Thymus (tissue), 14 donors: ENCODE results near the gene HEPACAM. TPM values are rescaled to one million over a fixed set of nuclear protein-coding genes. Genes with fewer than 3 reads are reported as not detected.

ENCODE experiments used
- DNase-seq, 9 donors: peaks; one replicate each; pipeline ENCODE4 v3.0.0-alpha.2; 2013; ENCODE audit warnings: low spot score in 9 of 9, low read depth in 6 of 9, missing footprints in 1 of 9
- H3K27ac ChIP-seq, 2 donors: one replicate each; pipeline ENCODE4 v1.5.1; 2013; ENCODE audit warnings: control low read depth in 1 of 2, low read depth in 1 of 2, low read length in 1 of 2, mild to moderate bottlenecking in 1 of 2, moderate library complexity in 1 of 2
- H3K27me3 ChIP-seq, 2 donors: one replicate each; pipeline ENCODE4 v1.5.1; 2013; ENCODE audit warnings: low read length in 1 of 2; ENCODE audit not compliant: control insufficient read depth in 2 of 2, insufficient read depth in 1 of 2
- H3K36me3 ChIP-seq, 2 donors: one replicate each; pipeline ENCODE4 v1.5.1; 2013; ENCODE audit warnings: low read length in 1 of 2, mild to moderate bottlenecking in 1 of 2, moderate library complexity in 1 of 2; ENCODE audit not compliant: control insufficient read depth in 2 of 2, insufficient read depth in 2 of 2
- H3K4me1 ChIP-seq, 2 donors: one replicate each; pipeline ENCODE4 v1.5.1; 2013; ENCODE audit warnings: low read length in 2 of 2; ENCODE audit not compliant: control insufficient read depth in 2 of 2, insufficient read depth in 2 of 2
- H3K4me3 ChIP-seq, 2 donors: one replicate each; pipeline ENCODE4 v1.5.1; 2013; ENCODE audit warnings: low read length in 2 of 2, control low read depth in 1 of 2, mild to moderate bottlenecking in 1 of 2
- H3K9me3 ChIP-seq, 2 donors: one replicate each; pipeline ENCODE4 v1.5.1; 2013; ENCODE audit warnings: low read length in 1 of 2, mild to moderate bottlenecking in 1 of 2; ENCODE audit not compliant: control insufficient read depth in 2 of 2, insufficient read depth in 1 of 2
- WGBS: extraction: QIAGEN DNeasy Blood & Tissue Kit; methylation state at CpG from one replicate; pipeline ENCODE4 v1.1.7; 2013; 5-methylcytosine and 5-hydroxymethylcytosine counted together
- long read RNA-seq, 10 donors: transcript quantifications; one replicate each; lab custom pipeline, GENCODE V29; 2026
- polyA plus RNA-seq: library from polyadenylated mRNA; stranded (reverse); fragments of 200-250 nt; gene quantifications from one replicate; pipeline ENCODE4 v1.2.3, GENCODE V29; 2013
- total RNA-seq: library from RNA; stranded (reverse); fragments of 120-200 nt; gene quantifications from one replicate; pipeline ENCODE4 v1.2.4, GENCODE V29; 2013
- donor health status: healthy.

Gene HEPACAM, protein sequence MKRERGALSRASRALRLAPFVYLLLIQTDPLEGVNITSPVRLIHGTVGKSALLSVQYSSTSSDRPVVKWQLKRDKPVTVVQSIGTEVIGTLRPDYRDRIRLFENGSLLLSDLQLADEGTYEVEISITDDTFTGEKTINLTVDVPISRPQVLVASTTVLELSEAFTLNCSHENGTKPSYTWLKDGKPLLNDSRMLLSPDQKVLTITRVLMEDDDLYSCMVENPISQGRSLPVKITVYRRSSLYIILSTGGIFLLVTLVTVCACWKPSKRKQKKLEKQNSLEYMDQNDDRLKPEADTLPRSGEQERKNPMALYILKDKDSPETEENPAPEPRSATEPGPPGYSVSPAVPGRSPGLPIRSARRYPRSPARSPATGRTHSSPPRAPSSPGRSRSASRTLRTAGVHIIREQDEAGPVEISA
- total RNA-seq (under 0.01 TPM), polyA plus RNA-seq (0.14 TPM)
- long read RNA-seq, donor 1 = 0 reads
- long read RNA-seq, donor 2 = 0 reads
- long read RNA-seq, donor 3 = 0 reads
- long read RNA-seq, donor 4 = 0 reads
- long read RNA-seq, donor 5 = 0 reads
- long read RNA-seq, donor 6 = 0 reads
- long read RNA-seq, donor 7 = 0 reads
- long read RNA-seq, donor 8 = 0 reads
- long read RNA-seq, donor 9 = 0 reads
- long read RNA-seq, donor 10 = 0 reads

DNA sequence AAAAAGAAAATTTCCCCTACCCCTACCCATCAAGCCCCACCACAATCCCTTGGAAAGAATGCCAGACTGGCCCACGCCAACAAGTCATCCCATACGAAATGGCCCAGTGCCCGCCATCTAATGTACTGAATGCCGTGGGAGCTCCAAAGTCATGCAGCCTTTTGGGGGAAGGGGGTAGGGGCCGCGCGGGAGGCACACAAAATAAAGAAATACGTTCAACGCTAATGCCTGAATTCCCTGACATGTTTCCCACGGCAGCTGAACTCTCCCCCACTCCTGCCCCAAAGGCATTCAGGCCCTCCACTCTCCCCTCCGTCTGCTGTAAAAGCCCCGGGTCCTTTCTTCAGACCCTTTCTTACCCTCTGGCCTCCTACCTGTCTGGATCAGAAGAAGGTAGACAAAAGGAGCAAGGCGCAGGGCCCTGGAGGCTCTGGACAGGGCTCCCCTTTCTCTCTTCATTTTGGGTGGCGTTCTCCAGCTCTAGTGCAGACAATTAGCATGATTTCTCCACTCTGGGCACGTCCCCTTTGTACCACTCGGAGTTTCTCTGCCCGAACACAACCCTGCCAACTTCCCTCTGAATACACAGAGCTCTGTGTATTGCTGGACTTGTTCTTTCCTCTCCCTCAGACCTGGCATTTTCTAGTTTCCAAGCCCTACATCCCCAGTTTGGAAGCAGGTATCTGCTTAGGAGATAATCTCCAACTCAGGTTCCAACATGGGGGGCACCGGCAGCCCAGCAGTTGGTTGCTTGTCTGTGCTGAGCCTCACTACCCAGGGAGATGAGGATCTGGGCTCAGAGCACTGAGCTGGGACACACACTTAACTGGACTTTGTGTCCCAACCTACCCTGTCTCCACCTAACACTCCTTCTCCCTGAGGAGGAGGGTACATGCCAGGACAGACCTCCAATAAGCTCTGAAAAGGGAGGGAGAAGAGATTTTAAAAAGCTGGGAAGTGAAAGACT lies at the start of gene HEPACAM:
Gene HEPACAM, minus strand, starts transcription at position 500 of the 967 bp plus-strand sequence. Its CDS starts 41 bp downstream, at position 459.
- Histone ChIP-seq H3K4me1 (no peaks in the 10 kb centered on the region), H3K27me3 (peaks cover 0 to 7% of the 10 kb centered on the region in 2 donors), H3K9me3 (no peaks in the 10 kb centered on the region), H3K4me3 (no peak within 1 kb of the TSS), H3K36me3 (no peaks in the 10 kb centered on the region), H3K27ac (no peak within 1 kb of the TSS)
- no peak for DNase-seq
- WGBS = 94% methylated on average over 18 of the region's 18 CpGs

DNA sequence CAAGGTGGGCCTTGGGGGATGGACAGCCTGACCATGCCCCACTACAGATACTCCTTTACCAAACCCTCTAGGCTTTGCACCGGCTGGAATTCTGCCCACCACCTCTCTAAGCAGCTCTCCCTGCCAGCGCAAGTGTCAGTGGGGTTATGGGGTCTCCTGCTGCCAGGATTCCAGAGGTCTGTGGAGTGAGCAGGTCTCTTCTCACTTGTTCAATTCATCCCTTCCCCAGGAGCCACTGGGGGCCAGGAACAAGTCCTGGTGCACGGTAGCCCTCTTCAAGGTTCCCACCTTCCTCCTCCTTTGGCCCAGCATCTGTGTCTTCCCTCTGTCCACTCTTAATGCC lies 48.6 kb upstream of the HEPACAM start:
- Histone ChIP-seq H3K27me3 (no peaks in the 10 kb centered on the region), H3K36me3 (peaks cover 4 to 6% of the 10 kb centered on the region in 2 donors), H3K9me3 (peaks cover 0 to 7% of the 10 kb centered on the region in 2 donors), H3K27ac (no peak overlapping the region), H3K4me1 (no peaks in the 10 kb centered on the region), H3K4me3 (no peak overlapping the region)
- DNase-seq = no peak
- 98% methylated on average over 3 of the region's 3 CpGs for WGBS

DNA sequence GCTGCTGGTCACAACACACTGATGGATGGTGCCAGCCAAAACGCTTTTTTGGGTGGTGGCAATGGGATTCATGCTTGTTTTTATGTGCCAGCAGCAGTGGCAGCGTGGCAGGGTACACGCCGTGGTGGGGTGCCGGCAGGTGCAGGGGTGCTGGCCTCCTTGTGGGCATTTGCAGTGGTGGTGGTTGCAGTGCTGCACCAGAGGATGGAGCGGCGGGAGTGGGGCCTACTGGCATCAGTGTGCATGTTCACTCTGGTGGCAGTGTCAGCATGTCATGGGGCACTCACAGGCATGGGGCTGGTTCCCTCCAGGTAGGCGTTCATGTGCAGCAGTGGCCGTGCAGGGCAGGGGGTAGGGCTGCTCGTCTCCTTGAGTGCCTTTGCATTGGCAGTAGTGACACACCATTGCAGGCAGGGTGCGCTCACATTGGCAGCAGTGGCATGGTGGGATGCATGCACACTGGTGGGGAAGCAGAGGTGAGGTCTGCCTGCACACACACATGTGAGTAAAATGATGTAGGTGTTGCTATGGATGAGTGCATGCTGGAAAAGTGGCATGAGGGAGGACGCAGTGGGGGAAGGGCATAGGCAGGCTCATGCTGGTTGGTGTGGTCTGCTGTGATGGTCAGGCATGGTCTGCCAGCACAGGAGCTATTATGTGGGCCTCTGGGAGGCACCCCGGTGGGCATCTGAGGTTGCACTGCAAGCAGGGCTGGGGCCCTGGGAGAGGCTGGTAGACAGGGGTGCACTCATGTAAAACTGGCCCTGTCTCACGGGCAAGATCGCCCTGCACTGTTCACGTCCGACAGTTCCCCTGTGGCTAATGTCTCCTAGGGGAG lies 48.0 kb upstream of the HEPACAM start:
- WGBS = 98% methylated on average over 17 of the region's 17 CpGs

DNA sequence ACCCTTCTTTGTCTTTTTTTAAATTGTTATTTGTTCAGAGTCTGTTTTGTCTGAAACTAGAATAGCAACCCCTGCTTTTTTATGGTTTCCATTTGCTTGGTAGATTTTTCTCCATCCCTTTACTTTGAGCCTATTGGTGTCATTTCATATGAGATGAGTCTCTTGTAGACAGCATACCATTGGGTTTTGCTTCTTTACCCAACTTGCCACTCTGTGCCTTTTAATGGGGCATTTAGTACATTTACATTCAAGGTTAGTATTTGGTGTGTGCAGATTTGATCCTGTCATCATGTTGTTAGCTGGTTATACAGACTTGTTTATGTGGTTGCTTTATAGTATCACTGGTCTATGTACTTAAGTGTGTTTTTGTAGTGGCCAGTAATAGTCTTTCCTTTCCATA lies 46.2 kb upstream of the HEPACAM start:
- no peak overlapping the region for H3K27ac ChIP-seq
- no peak overlapping the region for H3K4me3 ChIP-seq
- H3K4me1 ChIP-seq = no peaks in the 10 kb centered on the region
- no peaks in the 10 kb centered on the region for H3K27me3 ChIP-seq
- peaks cover 4% of the 10 kb centered on the region in 2 donors for H3K36me3 ChIP-seq
- H3K9me3 ChIP-seq = peaks cover 0 to 7% of the 10 kb centered on the region in 2 donors
- no peak for DNase-seq

More for the DNA sequence above, 48.0 kb upstream of the HEPACAM start:
- peaks cover 4 to 6% of the 10 kb centered on the region in 2 donors for H3K36me3 ChIP-seq
- H3K27me3 ChIP-seq = no peaks in the 10 kb centered on the region
- H3K4me1 ChIP-seq = no peaks in the 10 kb centered on the region
- peaks cover 0 to 7% of the 10 kb centered on the region in 2 donors for H3K9me3 ChIP-seq
- H3K27ac ChIP-seq = no peak overlapping the region
- DNase-seq = no peak
- no peak overlapping the region for H3K4me3 ChIP-seq

DNA sequence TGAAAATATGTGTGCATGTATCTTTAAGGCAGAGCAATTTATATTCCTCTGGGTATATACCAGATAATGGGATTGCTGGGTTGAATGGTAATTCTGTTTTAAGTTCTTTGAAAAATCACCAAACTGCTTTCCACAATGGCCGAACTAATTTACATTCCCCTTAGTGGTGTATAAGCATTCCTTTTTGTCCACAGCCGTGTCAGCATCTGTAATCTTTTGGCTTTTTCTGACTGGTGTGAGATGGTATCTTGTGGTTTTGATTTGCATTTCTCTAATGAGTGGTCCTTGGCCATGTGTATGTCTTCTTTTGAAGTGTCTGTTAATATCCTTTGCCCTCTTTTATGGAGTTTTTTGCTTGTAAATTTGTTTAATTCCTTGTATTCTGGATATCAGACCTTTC lies 42.5 kb upstream of the HEPACAM start:
- no peaks in the 10 kb centered on the region for H3K27me3 ChIP-seq
- H3K27ac ChIP-seq = no peak overlapping the region
- no peaks in the 10 kb centered on the region for H3K4me1 ChIP-seq
- no peak overlapping the region for H3K4me3 ChIP-seq
- peaks cover 0 to 7% of the 10 kb centered on the region in 2 donors for H3K9me3 ChIP-seq
- H3K36me3 ChIP-seq = no peaks in the 10 kb centered on the region
- DNase-seq = no peak
- 94% methylated on average over 2 of the region's 2 CpGs for WGBS

DNA sequence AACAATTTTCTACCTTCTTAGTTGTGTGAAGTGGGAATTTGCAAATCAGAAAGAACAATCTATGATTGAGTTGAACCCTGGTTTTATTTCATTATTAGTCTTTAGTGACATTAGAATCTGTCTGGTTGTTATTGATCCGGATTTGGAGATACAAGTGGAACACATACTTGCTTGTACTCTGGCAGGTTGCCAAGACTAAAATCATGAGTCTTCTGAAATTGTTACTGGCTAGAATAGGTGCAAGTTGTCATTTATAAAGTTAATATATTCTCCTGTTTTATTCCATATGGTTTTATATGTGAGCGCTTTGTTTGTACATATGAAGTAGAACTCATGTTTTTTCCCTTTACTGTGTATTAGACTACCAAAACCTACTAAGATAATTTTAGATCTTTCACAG lies 41.2 kb upstream of the HEPACAM start:
- peaks cover 0 to 7% of the 10 kb centered on the region in 2 donors for H3K9me3 ChIP-seq
- DNase-seq = no peak
- no peak overlapping the region for H3K27ac ChIP-seq
- no peaks in the 10 kb centered on the region for H3K4me1 ChIP-seq
- H3K27me3 ChIP-seq = no peaks in the 10 kb centered on the region
- 98% methylated on average over 2 of the region's 2 CpGs for WGBS
- H3K36me3 ChIP-seq = no peaks in the 10 kb centered on the region
- no peak overlapping the region for H3K4me3 ChIP-seq

DNA sequence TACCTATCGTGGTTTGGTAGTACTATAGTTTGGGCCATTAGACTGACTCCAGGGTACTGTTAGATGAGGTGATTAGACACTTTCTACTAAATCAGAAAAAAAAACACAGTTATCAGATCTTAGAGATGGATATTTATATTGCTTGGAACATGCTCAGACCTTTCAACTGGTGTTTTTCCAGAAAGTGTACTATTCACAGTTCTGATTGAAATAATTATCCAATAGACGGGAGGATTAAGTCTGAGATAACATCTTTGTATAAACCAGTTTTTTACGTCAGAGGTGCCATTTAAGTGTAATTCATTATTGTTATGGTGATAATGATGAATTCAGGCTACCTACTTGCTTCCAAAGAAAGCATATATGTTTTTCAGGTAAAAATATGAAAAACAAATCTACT lies 40.7 kb upstream of the HEPACAM start:
- Histone ChIP-seq H3K27ac (no peak overlapping the region), H3K4me3 (no peak overlapping the region), H3K4me1 (no peaks in the 10 kb centered on the region), H3K27me3 (no peaks in the 10 kb centered on the region), H3K9me3 (peaks cover 0 to 4% of the 10 kb centered on the region in 2 donors), H3K36me3 (no peaks in the 10 kb centered on the region)
- 95% methylated on average over 3 of the region's 3 CpGs for WGBS
- no peak for DNase-seq

DNA sequence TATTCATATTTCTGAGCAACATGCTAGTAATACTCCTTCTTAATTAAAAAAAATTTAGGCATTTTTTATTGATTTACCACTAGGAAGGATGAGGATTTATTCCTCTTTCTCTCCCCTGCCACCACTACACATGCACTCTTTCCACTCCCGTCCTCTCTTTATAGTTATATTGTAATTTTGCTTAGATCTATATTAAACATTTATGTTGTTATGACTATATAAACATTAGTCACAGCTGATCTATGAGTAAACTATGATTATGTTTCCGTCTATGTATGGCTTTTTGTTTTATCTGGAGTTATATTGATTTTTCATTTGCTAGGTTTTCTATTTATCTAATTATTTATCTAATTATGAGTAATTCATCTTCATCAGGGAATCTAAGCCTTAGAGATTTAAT lies 36.0 kb upstream of the HEPACAM start:
- DNase-seq = no peak
- Histone ChIP-seq H3K27ac (no peak overlapping the region), H3K4me3 (no peak overlapping the region), H3K27me3 (no peaks in the 10 kb centered on the region), H3K9me3 (no peaks in the 10 kb centered on the region), H3K4me1 (no peaks in the 10 kb centered on the region), H3K36me3 (peaks cover 0 to 3% of the 10 kb centered on the region in 2 donors)
- 97% methylated on average over 2 of the region's 2 CpGs for WGBS
